Activated CD4-positive, alpha-beta T cell treated with anti-CD3 and anti-CD28 coated beads, Interleukin-2, amount 10 ng/mL, durations not matched to agents 24 days and 14 days (primary cell): ENCODE results near the gene COL4A2. TPM values are rescaled to one million over a fixed set of nuclear protein-coding genes. Genes with fewer than 3 reads are reported as not detected.

Experiments
- total RNA-seq: library from RNA; stranded (reverse); gene quantifications from 2 replicates; pipeline ENCODE4 v1.2.3, GENCODE V29; 2022

The COL4A2 gene
- total RNA-seq, 1 donor from 2014 or later, result not detected

Other genes with a start within 250 kb of the COL4A2 start
- gene COL4A1, start 127 bp upstream of the COL4A2 start, total RNA-seq, result not detected in 2 replicates